ENCODE data around the gene TMEM168.

DNA sequence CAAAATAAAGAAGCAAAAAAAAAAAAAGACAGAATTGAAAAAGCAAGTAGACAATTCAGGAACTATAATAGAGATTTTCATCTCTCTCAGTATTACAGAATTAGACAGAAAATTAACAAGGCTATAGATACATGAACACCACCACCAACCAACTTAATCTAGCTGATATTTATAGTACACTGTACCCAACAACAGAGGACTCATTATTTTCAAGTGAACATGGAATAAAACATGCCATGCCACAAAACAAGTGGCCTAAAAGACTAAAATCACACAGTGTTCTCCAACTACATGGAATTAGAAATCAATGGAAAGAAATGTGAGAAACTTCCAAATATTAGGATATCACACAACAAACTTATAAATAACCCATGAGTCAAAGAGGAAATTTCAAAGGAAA is 9.1 kb downstream of the TMEM168 start:
- no peak for TF ChIP-seq POLR2A (IDR thresholded peaks at IDR 0.05)
- TF ChIP-seq, protein P1, sequence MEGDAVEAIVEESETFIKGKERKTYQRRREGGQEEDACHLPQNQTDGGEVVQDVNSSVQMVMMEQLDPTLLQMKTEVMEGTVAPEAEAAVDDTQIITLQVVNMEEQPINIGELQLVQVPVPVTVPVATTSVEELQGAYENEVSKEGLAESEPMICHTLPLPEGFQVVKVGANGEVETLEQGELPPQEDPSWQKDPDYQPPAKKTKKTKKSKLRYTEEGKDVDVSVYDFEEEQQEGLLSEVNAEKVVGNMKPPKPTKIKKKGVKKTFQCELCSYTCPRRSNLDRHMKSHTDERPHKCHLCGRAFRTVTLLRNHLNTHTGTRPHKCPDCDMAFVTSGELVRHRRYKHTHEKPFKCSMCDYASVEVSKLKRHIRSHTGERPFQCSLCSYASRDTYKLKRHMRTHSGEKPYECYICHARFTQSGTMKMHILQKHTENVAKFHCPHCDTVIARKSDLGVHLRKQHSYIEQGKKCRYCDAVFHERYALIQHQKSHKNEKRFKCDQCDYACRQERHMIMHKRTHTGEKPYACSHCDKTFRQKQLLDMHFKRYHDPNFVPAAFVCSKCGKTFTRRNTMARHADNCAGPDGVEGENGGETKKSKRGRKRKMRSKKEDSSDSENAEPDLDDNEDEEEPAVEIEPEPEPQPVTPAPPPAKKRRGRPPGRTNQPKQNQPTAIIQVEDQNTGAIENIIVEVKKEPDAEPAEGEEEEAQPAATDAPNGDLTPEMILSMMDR (IDR thresholded peaks at IDR 0.05), result no peak
